Measurements from ENCODE around the gene SUN2.

SUN2 gene

GRCh38 chr22:38788021-38788816 is 32.4 kb upstream of the SUN2 start:
- TF ChIP-seq CTCF (IDR thresholded peaks at IDR 0.05; ENCODE audit: low read depth, low read length) = no peak
- in situ Hi-C loops (cut with HindIII; ENCODE audit: low sequenced_read_pairs) = no loop called here
- peak; percentile 89 for DNase-seq (ENCODE audit: low read depth, low spot score)
- H3K4me3 ChIP-seq (ENCODE audit: low read depth, low read length) = no peak overlapping the region

- TF ChIP-seq CTCF (IDR thresholded peaks at IDR 0.05; ENCODE audit: low read depth, low read length) = no peak
- no peak for DNase-seq (ENCODE audit: low read depth, low spot score)
- in situ Hi-C loops (cut with HindIII; ENCODE audit: low sequenced_read_pairs) = no loop called here
- H3K4me3 ChIP-seq (ENCODE audit: low read depth, low read length) = no peak overlapping the region
Measured at GRCh38 chr22:38786631-38787030, 30.8 kb upstream of the SUN2 start.

- no peak overlapping the region for H3K4me3 ChIP-seq (ENCODE audit: low read depth, low read length)
- in situ Hi-C loops (cut with HindIII; ENCODE audit: low sequenced_read_pairs) = no loop called here
Measured at GRCh38 chr22:38784856-38785255, 29.1 kb upstream of the SUN2 start.

GRCh38 chr22:38784035-38784434 is 28.2 kb upstream of the SUN2 start:
- no peak for DNase-seq (ENCODE audit: low read depth, low spot score)
- H3K4me3 ChIP-seq (ENCODE audit: low read depth, low read length) = no peak overlapping the region
- in situ Hi-C loops (cut with HindIII; ENCODE audit: low sequenced_read_pairs) = no loop called here
- no peak for TF ChIP-seq CTCF (IDR thresholded peaks at IDR 0.05; ENCODE audit: low read depth, low read length)

More at GRCh38 chr22:38784856-38785255, 29.1 kb upstream of the SUN2 start:
- DNase-seq (ENCODE audit: low read depth, low spot score) = no peak
- TF ChIP-seq CTCF (IDR thresholded peaks at IDR 0.05; ENCODE audit: low read depth, low read length) = no peak

- TF ChIP-seq CTCF (IDR thresholded peaks at IDR 0.05; ENCODE audit: low read depth, low read length) = no peak
- in situ Hi-C loops (cut with HindIII; ENCODE audit: low sequenced_read_pairs) = no loop called here
- DNase-seq (ENCODE audit: low read depth, low spot score) = no peak
- no peak overlapping the region for H3K4me3 ChIP-seq (ENCODE audit: low read depth, low read length)
Measured at GRCh38 chr22:38783095-38783615, 27.4 kb upstream of the SUN2 start.

- in situ Hi-C loops (cut with HindIII; ENCODE audit: low sequenced_read_pairs) = no loop called here
- DNase-seq (ENCODE audit: low read depth, low spot score) = peak; percentile 65
- no peak overlapping the region for H3K4me3 ChIP-seq (ENCODE audit: low read depth, low read length)
- no peak for TF ChIP-seq CTCF (IDR thresholded peaks at IDR 0.05; ENCODE audit: low read depth, low read length)
Measured at GRCh38 chr22:38782402-38783094, 26.8 kb upstream of the SUN2 start.
